GM12878 (cell line): ENCODE results near the gene MICB. TPM values are rescaled to one million over a fixed set of nuclear protein-coding genes. Genes with fewer than 3 reads are reported as not detected.

ENCODE experiments used
- ATAC-seq: fragments of 200-7000 bp; cut with Tn5 transposase; 3 replicates; pipeline ENCODE4 v1.9.1; 2020; ENCODE audit warnings: mild to moderate bottlenecking, moderate library complexity
- BruUV-seq: library from RNA; stranded (reverse); fragments of 400-500 nt; replicated peaks from 2 replicates; lab custom pipeline; 2021; lab: Mats Ljungman, UMichigan
- CTCF ChIA-PET: fragments of 300-600 bp; sonication (Branson Sonifier 250); formaldehyde crosslinking; extraction: SDS; loops from one replicate; lab custom pipeline; 2021; ENCODE audit warnings: inconsistent platforms; lab: Yijun Ruan, JAX
- POLR2A ChIA-PET: fragments of 350-600 bp; formaldehyde crosslinking; extraction: SDS; loops from one replicate; lab custom pipeline; 2021; ENCODE audit warnings: inconsistent platforms; lab: Charles Lee
- RAD21 ChIA-PET: fragments of 300-600 bp; sonication (Branson Sonifier 250); formaldehyde crosslinking; loops from one replicate; lab custom pipeline; 2023; ENCODE audit warnings: antibody characterized with exemption; ENCODE audit not compliant: unreplicated experiment; lab: Charles Lee
- SMC1A ChIA-PET: fragments of 300-600 bp; sonication (Branson Sonifier 250); formaldehyde crosslinking; loops from one replicate; lab custom pipeline; 2023; ENCODE audit not compliant: unreplicated experiment, uncharacterized antibody; lab: Charles Lee
- DNase-seq: peaks from one replicate; pipeline ENCODE4 v3.0.0-alpha.2; 2011; ENCODE audit warnings: low read depth, low spot score
- FAIRE-seq: peaks from 3 replicates; lab custom pipeline; 2011; peaks lifted over from hg19 to GRCh38; lab: Jason Lieb, UNC
- H2AFZ ChIP-seq: 2 replicates; pipeline ENCODE4 v1.6.0; 2011; ENCODE audit warnings: low read depth, low read length, control low read depth; ENCODE audit not compliant: control insufficient read depth
- H3K27ac ChIP-seq: 2 replicates; pipeline ENCODE4 v1.5.1; 2011; ENCODE audit warnings: control low read depth; ENCODE audit not compliant: control insufficient read depth, insufficient read depth
- H3K27me3 ChIP-seq, 2 experiments: replicated peaks in 1 of 2; 2 replicates each; pipeline versions ENCODE4 v1.6.0 to v1.6.1; 2011; ENCODE audit warnings: low read length in 1 of 2; ENCODE audit not compliant: control insufficient read depth in 2 of 2, insufficient read depth in 2 of 2
- H3K36me3 ChIP-seq, 2 experiments: 2 replicates each; pipeline ENCODE4 v1.5.1; 2011; ENCODE audit warnings: low read length in 1 of 2; ENCODE audit not compliant: control insufficient read depth in 2 of 2, insufficient read depth in 2 of 2
- H3K4me1 ChIP-seq: 2 replicates; pipeline ENCODE4 v1.6.1; 2011; ENCODE audit warnings: mild to moderate bottlenecking, low read length, moderate library complexity, mixed read lengths; ENCODE audit not compliant: control insufficient read depth, insufficient read depth
- H3K4me2 ChIP-seq: 2 replicates; pipeline ENCODE4 v1.6.0; 2011; ENCODE audit warnings: control low read depth; ENCODE audit not compliant: control insufficient read depth, insufficient read depth
- H3K4me3 ChIP-seq: fragments of 200-600 bp; sonication (generic); 2 replicates; pipeline ENCODE4 v1.5.1; 2016
- H3K79me2 ChIP-seq: 2 replicates; pipeline ENCODE4 v1.6.0; 2011; ENCODE audit warnings: low read length; ENCODE audit not compliant: control insufficient read depth, insufficient read depth
- H3K9ac ChIP-seq: 2 replicates; pipeline ENCODE4 v1.8.0; 2011; ENCODE audit warnings: low read length, control low read depth, mixed read lengths; ENCODE audit not compliant: control insufficient read depth, insufficient read depth
- H3K9me3 ChIP-seq: replicated peaks from 3 replicates; pipeline ENCODE4 v1.5.1; 2011; ENCODE audit warnings: mild to moderate bottlenecking, low read length; ENCODE audit not compliant: control insufficient read depth, insufficient read depth
- H4K20me1 ChIP-seq: 2 replicates; pipeline ENCODE4 v1.6.0; 2011; ENCODE audit not compliant: control insufficient read depth, insufficient read depth
- ETV6 ChIP-seq, 2 experiments: fragments of 450-650 bp in 1 of 2; IDR thresholded peaks in 1 of 2; conservative IDR thresholded peaks in 1 of 2; 2 replicates each; pipeline ENCODE4 v1.6.1; 2014; ENCODE audit warnings: antibody characterized with exemption in 1 of 2, borderline replicate concordance in 1 of 2, low read depth in 1 of 2, mild to moderate bottlenecking in 1 of 2, moderate library complexity in 1 of 2
- HDAC6 ChIP-seq: fragments of 200-600 bp; sonication (generic); IDR thresholded peaks from one replicate; pipeline ENCODE4 v1.8.0; 2017; ENCODE audit warnings: antibody characterized with exemption; ENCODE audit not compliant: unreplicated experiment
- JUNB ChIP-seq: IDR thresholded peaks from 2 replicates; pipeline ENCODE4 v1.6.1; 2016; ENCODE audit warnings: antibody characterized with exemption, mild to moderate bottlenecking
- MTA2 ChIP-seq: fragments of 450-650 bp; IDR thresholded peaks from 2 replicates; pipeline ENCODE4 v1.6.1; 2016; ENCODE audit warnings: low read depth, mild to moderate bottlenecking, moderate library complexity
- SIN3A ChIP-seq: IDR thresholded peaks from 2 replicates; pipeline ENCODE4 v1.6.1; 2012; ENCODE audit warnings: low read depth, low read length, improper control_type of control experiment
- WGBS: methylation state at CpG from one replicate; pipeline ENCODE4 v1.1.6; 2016; ENCODE audit warnings: low lambda C conversion rate; ENCODE audit not compliant: insufficient replicate concordance, insufficient coverage; ENCODE audit errors: missing lambda C conversion rate; 5-methylcytosine and 5-hydroxymethylcytosine counted together
- in situ Hi-C: fragments of 300-500 bp; cut with MboI; formaldehyde crosslinking; loops from 9 replicates; pipeline ENCODE4 v1.14.3; 2018; ENCODE audit warnings: mixed read lengths
- intact Hi-C: fragments of 100-400 bp; cut with micrococcal nuclease; formaldehyde crosslinking; loops from one replicate; pipeline ENCODE4 v1.14.2; 2022; ENCODE audit not compliant: unreplicated experiment
- polyA plus RNA-seq, 11 experiments: library from polyadenylated mRNA; depleted of rRNA in 4 of 11; unstranded in 6 of 11; stranded (reverse) in 5 of 11; fragments of >200 nt; fragmentation: Nextera tagmentation in 4 of 11; fragmentation: Illumina TruSeq in 1 of 11; extraction: Ambion mirVana in 4 of 11; extraction: Trizol in 1 of 11; gene quantifications; 1 replicate in 1 of 11; 2 replicates in 10 of 11; pipeline versions ENCODE4 v1.2.1 to v1.2.3, GENCODE V29; 2011 to 2016; ENCODE audit warnings: inconsistent platforms in 2 of 11, missing spikeins in 2 of 11, low read depth in 1 of 11
- total RNA-seq, 4 experiments: library from RNA; depleted of rRNA in 3 of 4; stranded (reverse); fragments of >200 nt in 3 of 4; fragmentation: Illumina TruSeq in 1 of 4; extraction: Trizol in 1 of 4; gene quantifications; 2 replicates each; pipeline versions ENCODE4 v1.2.1 to v1.2.3, GENCODE V29; 2013 to 2021
- TF ChIP-seq, protein P1 (sequence below): IDR thresholded peaks from 2 replicates; pipeline ENCODE4 v1.6.1; 2011; ENCODE audit warnings: borderline replicate concordance, low read depth, mild to moderate bottlenecking, moderate library complexity, low read length; ENCODE audit not compliant: insufficient read depth, poor library complexity, severe bottlenecking

MICB gene
- total and polyA plus RNA-seq, 10 of the 15 experiments (the other 5 are each of a cell fraction or from before 2014, with no cell fraction given), result 9.0 to 37.1 (median 17.8) TPM

DNA sequence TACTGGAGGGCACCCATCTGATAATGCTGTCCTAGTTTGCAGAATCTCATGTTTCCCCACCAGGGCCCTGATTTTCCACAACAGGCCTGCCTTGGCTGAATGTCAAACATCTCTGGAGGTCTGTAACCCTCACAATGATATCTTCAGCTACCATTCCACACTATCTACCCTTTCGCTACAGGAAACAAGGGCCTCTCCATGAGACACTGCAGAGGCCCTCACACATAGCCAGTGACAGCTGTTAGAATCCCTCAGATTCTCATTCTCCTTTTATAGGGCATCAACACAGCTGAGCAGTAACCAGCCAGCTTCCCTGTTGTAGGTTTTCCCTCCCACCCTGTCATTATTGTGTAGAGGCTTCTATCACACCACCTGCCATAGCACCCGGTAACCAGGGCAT is 29.6 kb upstream of the MICB start:
- ATAC-seq, result no peak
- H3K27ac ChIP-seq, result no peak overlapping the region
- H3K79me2 ChIP-seq, result peaks cover 36% of the 10 kb centered on the region
- H3K4me3 ChIP-seq, result no peak overlapping the region
- CTCF ChIA-PET, result interaction anchor here (0.9 to 2.0 kb wide), 2 partner anchors 25 to 27 kb away, joined by 3 to 5 read pairs; no protein-coding TSS in a partner anchor
- 100% methylated on average over 2 of the region's 2 CpGs for WGBS
- H2AFZ ChIP-seq, result no peak overlapping the region
- RAD21 ChIA-PET, result no interaction called here
- in situ Hi-C loops (no loop called here), intact Hi-C loops (no loop called here)
- peaks cover 8% of the 10 kb centered on the region for H3K4me1 ChIP-seq
- no peak for TF ChIP-seq MTA2
- TF ChIP-seq HDAC6, result no peak
- TF ChIP-seq SIN3A, result no peak
- TF ChIP-seq ETV6 (conservative IDR thresholded peaks at IDR 0.05 in 1 of 2, IDR thresholded peaks at IDR 0.05 in 1 of 2; ENCODE audit: borderline replicate concordance in 1 of 2, low read depth in 1 of 2), result no peak
- TF ChIP-seq JUNB, result no peak
- TF ChIP-seq, protein P1, sequence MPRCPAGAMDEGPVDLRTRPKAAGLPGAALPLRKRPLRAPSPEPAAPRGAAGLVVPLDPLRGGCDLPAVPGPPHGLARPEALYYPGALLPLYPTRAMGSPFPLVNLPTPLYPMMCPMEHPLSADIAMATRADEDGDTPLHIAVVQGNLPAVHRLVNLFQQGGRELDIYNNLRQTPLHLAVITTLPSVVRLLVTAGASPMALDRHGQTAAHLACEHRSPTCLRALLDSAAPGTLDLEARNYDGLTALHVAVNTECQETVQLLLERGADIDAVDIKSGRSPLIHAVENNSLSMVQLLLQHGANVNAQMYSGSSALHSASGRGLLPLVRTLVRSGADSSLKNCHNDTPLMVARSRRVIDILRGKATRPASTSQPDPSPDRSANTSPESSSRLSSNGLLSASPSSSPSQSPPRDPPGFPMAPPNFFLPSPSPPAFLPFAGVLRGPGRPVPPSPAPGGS, result no peak
- H4K20me1 ChIP-seq, result peaks cover 6% of the 10 kb centered on the region
- H3K36me3 ChIP-seq, result peaks cover 0 to 5% of the 10 kb centered on the region in 2 experiments; a peak in 3 of 4 replicates
- H3K4me2 ChIP-seq, result no peak overlapping the region
- POLR2A ChIA-PET, result no interaction called here
- no TSS peak for BruUV-seq
- FAIRE-seq, result no peak
- DNase-seq, result no peak
- H3K9me3 ChIP-seq, result no peaks in the 10 kb centered on the region
- H3K27me3 ChIP-seq, result no peaks in the 10 kb centered on the region
- H3K9ac ChIP-seq, result no peak overlapping the region
- SMC1A ChIA-PET, result no interaction called here
